ENCODE data around the gene CACNA1I. TPM values are rescaled to one million over a fixed set of nuclear protein-coding genes. Genes with fewer than 3 reads are reported as not detected.

Gene CACNA1I
- total and polyA plus RNA-seq, 2 donors (not counting 3 experiments of a cell fraction or from before 2014, with no cell fraction given): not detected

GRCh38 chr22:39546889-39547586 is 23.5 kb upstream of the CACNA1I start:
- Histone ChIP-seq H3K4me2 (ENCODE audit: insufficient read depth, low read length) (no peak overlapping the region), H3K36me3 (ENCODE audit: control insufficient read depth in 2 of 2, extremely low read depth in 1 of 2, insufficient read depth in 2 of 2, low read length in 2 of 2) (no peaks in the 10 kb centered on the region), H3K79me2 (ENCODE audit: control insufficient read depth, insufficient read depth, low read length) (no peaks in the 10 kb centered on the region), H3K9me1 (replicated peaks; ENCODE audit: control insufficient read depth, extremely low read depth, insufficient read depth, low read length) (no peaks in the 10 kb centered on the region), H3K4me1 (ENCODE audit: control insufficient read depth, extremely low read depth, insufficient read depth, low read length) (no peaks in the 10 kb centered on the region), H3K4me3 (replicated peaks in 1 of 3; ENCODE audit: insufficient read depth in 1 of 3, low read depth in 1 of 3, low read length in 3 of 3) (no peak overlapping the region), H4K20me1 (replicated peaks; ENCODE audit: control insufficient read depth, extremely low read depth, insufficient read depth, low read length) (no peaks in the 10 kb centered on the region), H3K9me3 (replicated peaks; ENCODE audit: control insufficient read depth, insufficient read depth, low read length) (no peaks in the 10 kb centered on the region), H2AFZ (ENCODE audit: low read depth, low read length) (no peak overlapping the region), H3K27me3 (ENCODE audit: control insufficient read depth in 2 of 2, insufficient read depth in 2 of 2, low read length in 2 of 2) (no peaks in the 10 kb centered on the region), H3K27ac (ENCODE audit: insufficient read depth, low read depth, low read length) (no peak overlapping the region), H3K9ac (replicated peaks; ENCODE audit: extremely low read depth, insufficient read depth, low read length) (no peak overlapping the region)
- DNase-seq (ENCODE audit: low read depth, low spot score): no peak
- intact Hi-C loops (cut with micrococcal nuclease): no loop called here
- BruUV-seq (replicated peaks): no TSS peak
- POLR2A ChIA-PET: no interaction called here
- CTCF ChIA-PET: interaction anchor here (1.0 kb wide), 1 partner anchor 478 kb away, joined by 5 read pairs; no protein-coding TSS in a partner anchor
- TF ChIP-seq EZH2 (IDR thresholded peaks at IDR 0.05; ENCODE audit: borderline replicate concordance, low read depth, low read length, severe bottlenecking) (no peak), POLR2A (IDR thresholded peaks at IDR 0.05; ENCODE audit: low read depth, low read length) (no peak), FOS (IDR thresholded peaks at IDR 0.05; ENCODE audit: borderline replicate concordance, insufficient read depth, low read length) (no peak), JUN (IDR thresholded peaks at IDR 0.05; ENCODE audit: borderline replicate concordance, insufficient read depth, insufficient read length, low read depth) (no peak), MAX (IDR thresholded peaks at IDR 0.05; ENCODE audit: insufficient read depth, insufficient read length) (no peak), CTCF (IDR thresholded peaks at IDR 0.05; ENCODE audit: extremely low read depth in 1 of 2, insufficient read depth in 1 of 2, low read depth in 1 of 2, low read length in 2 of 2) (no peak), MYC (IDR thresholded peaks at IDR 0.05; ENCODE audit: low read depth, low read length) (no peak), GATA2 (IDR thresholded peaks at IDR 0.05; ENCODE audit: insufficient read depth, insufficient read length, low read depth, low read length) (no peak)
- no peak for FAIRE-seq
- dilution Hi-C loops (cut with MboI; ENCODE audit: extremely low pct_ligation_motif_present, low sequenced_read_pairs): no loop called here
